NCI-H2107 (cell line): ENCODE measurements around the gene ANXA3.
"Not testable (repeated sequence)": the region's sequence is repeated elsewhere in the genome, so short reads cannot be mapped to it uniquely, and the experiment has no call there.

Experiments used
- DNase-seq: peaks from one replicate; lab custom pipeline; 2025; lab: John Stamatoyannopoulos, UW

ANXA3 gene

GRCh38 chr4:78551420-78552351, at the start of gene ANXA3:
TSS of gene ANXA3 (plus strand) at chr4:78551770. CDS start at chr4:78554474, 2,704 bp downstream.
- no peak for DNase-seq

GRCh38 chr4:78506260-78506659, 45.3 kb upstream of the ANXA3 start:
- DNase-seq, result not testable (repeated sequence)

GRCh38 chr4:78509043-78509442, 42.5 kb upstream of the ANXA3 start:
- no peak for DNase-seq

GRCh38 chr4:78510108-78510507, 41.5 kb upstream of the ANXA3 start:
- no peak for DNase-seq

- DNase-seq, result no peak
These were observed 40.9 kb upstream of the ANXA3 start for GRCh38 chr4:78510681-78511080.

- no peak for DNase-seq
These were observed 39.1 kb upstream of the ANXA3 start for GRCh38 chr4:78512357-78512920.

GRCh38 chr4:78513411-78513975, 38.1 kb upstream of the ANXA3 start:
- no peak for DNase-seq

- DNase-seq, result no peak
These were observed 34.4 kb upstream of the ANXA3 start for GRCh38 chr4:78517050-78517652.

- DNase-seq, result no peak
These were observed 33.0 kb upstream of the ANXA3 start for GRCh38 chr4:78518561-78518960.

GRCh38 chr4:78519962-78520361, 31.6 kb upstream of the ANXA3 start:
- DNase-seq, result no peak

- no peak for DNase-seq
These were observed 30.8 kb upstream of the ANXA3 start for GRCh38 chr4:78520808-78521226.

GRCh38 chr4:78524009-78524408, 27.6 kb upstream of the ANXA3 start:
- DNase-seq, result no peak

- DNase-seq, result no peak
These were observed 26.0 kb upstream of the ANXA3 start for GRCh38 chr4:78525559-78525958.

- no peak for DNase-seq
These were observed 24.5 kb upstream of the ANXA3 start for GRCh38 chr4:78527103-78527502.

GRCh38 chr4:78527555-78527954, 24.0 kb upstream of the ANXA3 start:
- no peak for DNase-seq

- DNase-seq, result no peak
These were observed 23.2 kb upstream of the ANXA3 start for GRCh38 chr4:78528327-78528726.

- DNase-seq, result no peak
These were observed 21.9 kb upstream of the ANXA3 start for GRCh38 chr4:78529569-78530209.

GRCh38 chr4:78532046-78532445, 19.5 kb upstream of the ANXA3 start:
- no peak for DNase-seq

GRCh38 chr4:78533854-78534253, 17.7 kb upstream of the ANXA3 start:
- DNase-seq, result no peak

GRCh38 chr4:78534286-78534955, 17.1 kb upstream of the ANXA3 start:
- no peak for DNase-seq

- DNase-seq, result no peak
These were observed 9.2 kb upstream of the ANXA3 start for GRCh38 chr4:78542373-78542772.
